Measurements from ENCODE around the gene RAD51B.
A peak's percentile ranks its signal among the peaks of the same experiment; 100 is the strongest.

The RAD51B gene

GRCh38 chr14:68512088-68512487, 692.5 kb downstream of the RAD51B start:
- DNase-seq (ENCODE audit: low read depth) = no peak

- DNase-seq (ENCODE audit: low read depth) = no peak
Measured at GRCh38 chr14:68513137-68513536, 693.6 kb downstream of the RAD51B start.

- no peak for DNase-seq (ENCODE audit: low read depth)
Measured at GRCh38 chr14:68513838-68514607, 694.4 kb downstream of the RAD51B start.

DNA sequence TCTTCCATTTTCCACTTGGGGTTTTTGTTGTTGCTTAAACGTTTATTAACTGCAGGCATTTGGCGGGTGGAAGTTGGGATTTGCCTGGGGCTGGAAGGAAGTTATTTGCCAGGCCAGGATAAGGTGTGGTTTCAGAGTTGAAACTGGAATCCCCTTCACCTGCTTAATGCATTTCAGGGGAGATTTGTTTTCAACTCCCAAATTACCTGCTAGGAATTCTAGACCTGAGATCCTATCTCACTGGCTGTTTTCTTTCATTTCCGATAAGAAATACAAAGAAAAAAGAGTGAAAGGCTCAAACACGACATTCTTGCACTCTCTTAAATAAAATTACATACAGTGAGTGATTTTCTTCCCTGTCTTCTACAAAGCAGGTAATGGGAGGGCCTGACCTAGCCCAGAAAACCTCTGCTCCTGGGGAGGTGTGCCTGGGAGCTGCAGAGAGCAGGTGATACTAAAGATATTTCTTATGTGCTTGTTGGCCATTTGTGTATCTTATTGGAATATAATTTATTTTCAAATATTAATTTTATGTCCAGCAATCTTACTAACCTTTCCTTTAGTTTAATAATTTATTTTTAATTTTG, 695.1 kb downstream of the RAD51B start:
- no peak for DNase-seq (ENCODE audit: low read depth)

GRCh38 chr14:68516342-68516741, 696.8 kb downstream of the RAD51B start:
- DNase-seq (ENCODE audit: low read depth) = no peak

- no peak for DNase-seq (ENCODE audit: low read depth)
Measured at GRCh38 chr14:68518166-68518565, 698.6 kb downstream of the RAD51B start.

GRCh38 chr14:68518761-68519670, 699.4 kb downstream of the RAD51B start:
- DNase-seq (ENCODE audit: low read depth) = no peak

DNA sequence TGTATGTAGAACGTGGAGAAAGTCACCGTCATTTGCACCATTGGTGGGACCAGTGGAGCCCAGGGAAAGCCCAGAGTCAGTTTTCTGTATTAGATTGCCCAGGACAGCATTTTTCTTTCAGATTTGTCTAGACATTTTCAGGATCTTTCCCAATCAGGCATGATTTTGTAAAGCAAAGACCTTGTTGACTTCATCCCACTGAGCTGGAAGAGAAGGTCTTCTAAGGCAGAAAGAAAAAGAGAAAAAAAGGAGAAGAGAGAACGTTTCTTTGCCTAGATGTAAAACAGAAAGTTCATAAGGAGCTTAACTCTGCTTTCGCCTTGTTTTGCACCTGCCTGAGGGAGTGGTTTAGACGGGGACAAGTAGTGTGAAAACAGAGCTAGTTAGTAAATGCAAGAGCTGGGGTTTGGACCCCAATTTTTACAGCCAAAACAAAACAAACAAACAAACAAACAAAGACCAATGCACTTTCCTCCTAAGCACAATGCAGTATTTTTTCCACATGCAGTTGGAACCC, 700.1 kb downstream of the RAD51B start:
- DNase-seq (ENCODE audit: low read depth) = no peak

GRCh38 chr14:68520637-68521556, 701.3 kb downstream of the RAD51B start:
- no peak for DNase-seq (ENCODE audit: low read depth)

GRCh38 chr14:68521557-68521901, 702.0 kb downstream of the RAD51B start:
- no peak for DNase-seq (ENCODE audit: low read depth)

- no peak for DNase-seq (ENCODE audit: low read depth)
Measured at GRCh38 chr14:68521961-68522509, 702.5 kb downstream of the RAD51B start.

DNA sequence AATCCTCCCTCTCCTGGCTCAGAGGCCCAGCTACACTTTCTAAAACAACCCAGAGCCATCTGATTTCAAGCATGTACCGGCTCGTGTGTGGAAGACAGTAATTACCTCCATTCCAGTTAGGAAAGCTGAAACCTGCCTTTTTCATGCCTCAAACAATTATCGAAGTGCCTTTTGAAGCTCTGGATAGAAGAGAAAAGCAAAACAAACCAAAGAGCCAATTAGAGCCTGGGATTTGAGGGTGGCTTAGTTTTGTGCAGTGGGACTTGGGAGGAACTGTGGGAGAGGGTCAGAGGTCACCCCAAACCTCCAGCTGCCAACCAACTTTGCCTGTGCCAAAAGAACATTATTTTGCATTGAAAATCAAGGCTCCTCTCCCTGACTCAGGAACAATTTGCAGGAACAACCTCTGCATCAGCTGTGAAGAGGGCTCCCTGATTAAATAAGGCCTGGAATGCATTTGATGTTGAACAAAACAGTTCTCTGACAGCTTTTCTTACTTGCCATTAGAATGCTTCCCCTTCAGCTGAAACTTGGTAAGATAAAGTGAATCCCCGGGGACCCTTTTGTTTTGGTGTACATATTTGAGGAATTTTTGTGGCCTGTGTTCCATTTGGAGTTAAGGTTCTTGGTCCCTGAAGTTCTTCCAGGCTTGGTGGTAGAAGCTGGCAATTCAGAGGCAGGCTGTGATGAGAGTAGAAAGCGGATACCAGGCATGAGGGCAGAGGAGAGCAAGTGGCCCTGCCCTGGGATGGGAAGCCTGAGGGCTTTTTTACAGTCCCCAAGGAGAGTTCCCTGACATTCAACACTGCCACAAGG, 703.1 kb downstream of the RAD51B start:
- peak; percentile 51 for DNase-seq (ENCODE audit: low read depth)

- no peak for DNase-seq (ENCODE audit: low read depth)
Measured at GRCh38 chr14:68523326-68523610, 703.7 kb downstream of the RAD51B start.

DNA sequence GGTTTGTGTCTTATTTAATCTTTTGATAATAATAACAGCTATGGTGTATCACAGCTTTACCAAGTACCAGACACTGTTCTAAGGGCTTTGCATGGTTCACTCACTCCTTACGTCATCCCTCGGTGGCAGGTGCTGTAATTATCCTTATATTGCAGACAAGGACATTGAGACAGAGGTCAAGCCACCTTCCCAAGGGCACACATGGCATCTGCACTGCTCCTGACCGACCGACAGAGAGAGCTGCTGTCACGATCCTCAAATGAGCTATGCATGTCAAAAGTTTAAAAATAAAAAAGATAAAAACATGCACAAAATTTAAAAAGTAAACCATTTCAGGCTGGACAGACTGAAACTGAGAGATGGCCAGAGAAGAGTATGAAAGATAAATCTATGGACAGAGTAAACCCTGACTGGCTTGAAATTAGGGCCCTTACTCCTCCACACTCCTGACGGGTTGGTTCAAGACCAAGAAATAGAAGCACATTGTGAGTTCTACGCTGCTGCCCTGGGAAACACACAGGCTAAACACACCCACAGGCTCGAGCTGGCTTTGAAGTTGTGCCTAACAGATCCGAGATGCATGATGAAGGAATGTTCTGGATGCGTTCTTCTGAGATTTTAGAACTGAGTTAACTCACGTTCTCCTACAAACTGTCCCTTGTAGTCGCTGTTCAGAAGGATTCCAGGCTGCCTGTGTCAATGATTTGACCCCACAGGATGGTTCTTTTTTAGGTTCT, 704.6 kb downstream of the RAD51B start:
- DNase-seq (ENCODE audit: low read depth) = no peak

DNA sequence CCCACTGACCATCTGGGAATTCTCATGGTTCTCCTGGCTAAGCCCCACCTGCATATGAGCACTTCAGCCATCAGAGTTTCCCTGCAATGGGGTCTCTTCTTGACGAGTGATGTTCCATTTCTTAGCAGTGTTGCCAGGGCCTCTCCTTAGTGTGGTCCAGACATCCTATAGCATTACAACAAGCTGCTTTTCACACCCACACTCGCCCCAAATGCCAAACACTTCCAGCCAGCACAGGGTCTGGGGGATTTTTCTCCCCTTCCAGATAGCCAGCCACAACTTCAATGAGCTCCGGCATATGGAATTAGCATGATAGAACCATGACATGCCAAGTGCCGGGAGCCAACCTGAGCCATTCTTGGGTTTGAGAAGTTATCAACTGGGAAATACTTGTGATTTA, 705.9 kb downstream of the RAD51B start:
- DNase-seq (ENCODE audit: low read depth) = no peak

DNA sequence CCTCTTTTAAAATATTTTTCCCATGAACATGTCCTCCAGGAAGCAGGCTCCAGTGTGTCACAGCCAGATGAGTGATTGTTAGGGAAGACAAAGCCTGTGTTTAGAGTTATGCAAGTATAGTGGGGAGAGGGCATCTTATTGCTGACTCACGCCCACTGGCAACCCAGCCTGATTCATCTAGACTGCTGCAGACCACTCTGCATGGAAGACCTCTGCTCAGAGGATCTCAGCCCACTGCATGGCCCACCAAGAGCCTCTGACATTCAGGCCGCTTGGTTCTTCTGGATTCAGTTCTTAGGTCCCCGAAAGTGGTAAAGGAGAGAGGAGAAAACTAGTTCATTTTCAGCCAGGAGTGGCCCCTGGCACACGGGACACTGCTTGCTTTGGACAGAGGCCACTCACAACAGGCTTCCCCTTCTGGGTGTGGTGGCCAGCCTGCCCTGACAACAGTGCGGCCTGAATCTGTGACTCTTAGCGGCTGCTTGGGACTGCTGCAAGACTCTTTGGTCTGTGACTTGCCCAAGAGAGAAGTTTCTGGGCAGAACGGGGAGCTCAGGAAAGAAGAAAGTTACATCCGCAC, 707.0 kb downstream of the RAD51B start:
- DNase-seq (ENCODE audit: low read depth) = no peak

DNA sequence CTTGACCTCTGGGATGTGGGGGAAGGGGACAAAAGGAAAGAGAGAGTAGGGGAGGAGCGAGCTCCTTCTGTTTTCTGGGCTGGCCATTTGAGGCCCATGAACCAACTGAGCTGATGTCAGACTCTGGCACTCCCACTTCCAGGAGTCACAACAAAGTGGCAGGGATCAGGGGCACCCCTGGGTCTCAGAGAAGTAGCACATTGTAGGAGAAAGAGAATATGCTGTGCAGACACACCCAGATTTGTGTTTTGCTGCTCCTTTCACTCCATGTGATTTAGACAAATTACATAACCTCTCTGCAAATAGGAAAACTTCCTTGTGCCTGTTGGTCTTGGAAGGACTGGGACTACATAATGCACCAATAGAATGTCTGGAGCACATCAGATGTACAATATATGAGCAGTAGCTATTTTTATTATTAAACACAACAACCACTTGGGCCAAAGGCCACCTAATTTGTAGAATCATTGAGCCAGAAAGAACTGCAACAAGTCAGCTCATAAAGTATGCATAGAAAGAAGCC, 707.8 kb downstream of the RAD51B start:
- no peak for DNase-seq (ENCODE audit: low read depth)

- no peak for DNase-seq (ENCODE audit: low read depth)
Measured at GRCh38 chr14:68528040-68528687, 708.6 kb downstream of the RAD51B start.

- DNase-seq (ENCODE audit: low read depth) = no peak
Measured at GRCh38 chr14:68530443-68530842, 710.9 kb downstream of the RAD51B start.

Measured in stromal cell of bone marrow (primary cell).